Coronary artery (tissue), 2 donors: Measurements from ENCODE around the gene COQ2.

Experiments
- DNase-seq: peaks from one replicate; pipeline ENCODE4 v3.0.0-alpha.2; 2017; ENCODE audit warnings: low spot score
- H3K27ac ChIP-seq, 2 donors: fragments of 200-600 bp; sonication (generic); one replicate each; pipeline ENCODE4 v1.5.1; 2016 to 2019
- H3K4me3 ChIP-seq: fragments of 200-600 bp; sonication (generic); 2 replicates; pipeline ENCODE4 v1.5.1; 2016; ENCODE audit warnings: mild to moderate bottlenecking, moderate library complexity
- CTCF ChIP-seq: fragments of 200-600 bp; sonication (generic); IDR thresholded peaks from one replicate; pipeline ENCODE4 v1.5.1; 2019; ENCODE audit warnings: antibody characterized with exemption

The COQ2 gene

GRCh38 chr4:83224502-83225197 lies 59.9 kb downstream of the COQ2 start:
- TF ChIP-seq CTCF: no peak
- no peak for DNase-seq
- no peak overlapping the region for H3K4me3 ChIP-seq
- no peak overlapping the region for H3K27ac ChIP-seq

- no peak for DNase-seq
- Histone ChIP-seq H3K27ac (no peak overlapping the region), H3K4me3 (no peak overlapping the region)
- no peak for TF ChIP-seq CTCF
Observed at GRCh38 chr4:83223781-83224180, 60.8 kb downstream of the COQ2 start.

- no peak overlapping the region for H3K4me3 ChIP-seq
- no peak overlapping the region for H3K27ac ChIP-seq
- no peak for TF ChIP-seq CTCF
- DNase-seq: no peak
Observed at GRCh38 chr4:83221897-83222441, 62.6 kb downstream of the COQ2 start.

- no peak overlapping the region for H3K4me3 ChIP-seq
- no peak for TF ChIP-seq CTCF
- no peak overlapping the region for H3K27ac ChIP-seq
- DNase-seq: no peak
Observed at GRCh38 chr4:83219344-83220331, 65.0 kb downstream of the COQ2 start.

GRCh38 chr4:83217721-83218522 lies 66.7 kb downstream of the COQ2 start:
- DNase-seq: no peak
- H3K4me3 ChIP-seq: no peak overlapping the region
- peak overlapping the region in 1 of 2 donors; percentile 65 for H3K27ac ChIP-seq
- TF ChIP-seq CTCF: no peak

- Histone ChIP-seq H3K27ac (peak overlapping the region in 1 of 2 donors; percentile 65), H3K4me3 (no peak overlapping the region)
- no peak for DNase-seq
- TF ChIP-seq CTCF: no peak
Observed at GRCh38 chr4:83216959-83217683, 67.5 kb downstream of the COQ2 start.
